Mucosa of stomach (tissue), 1 donor: ENCODE measurements around the gene IQCK.

Experiments
- H3K27me3 ChIP-seq: one replicate; pipeline ENCODE4 v1.7.0; 2013; ENCODE audit warnings: mild to moderate bottlenecking, low read length; ENCODE audit not compliant: control insufficient read depth, insufficient read depth
- H3K36me3 ChIP-seq: one replicate; pipeline ENCODE4 v1.7.0; 2013; ENCODE audit warnings: low read length; ENCODE audit not compliant: control insufficient read depth, insufficient read depth
- H3K4me1 ChIP-seq: one replicate; pipeline ENCODE4 v1.7.0; 2013; ENCODE audit warnings: mild to moderate bottlenecking, low read length; ENCODE audit not compliant: control insufficient read depth, insufficient read depth
- H3K4me3 ChIP-seq: one replicate; pipeline ENCODE4 v1.7.0; 2013; ENCODE audit warnings: low read length
- H3K9ac ChIP-seq: one replicate; pipeline ENCODE4 v1.7.0; 2013; ENCODE audit warnings: mild to moderate bottlenecking, low read length, moderate library complexity
- H3K9me3 ChIP-seq: one replicate; pipeline ENCODE4 v1.7.0; 2013; ENCODE audit warnings: mild to moderate bottlenecking, low read length, moderate library complexity; ENCODE audit not compliant: control insufficient read depth
- donor health status: Pancreatic carcinoma.

The IQCK gene

GRCh38 chr16:19857593-19858339 lies 139.7 kb downstream of the IQCK start:
- H3K27me3 ChIP-seq = no peaks in the 10 kb centered on the region
- no peaks in the 10 kb centered on the region for H3K4me1 ChIP-seq
- no peaks in the 10 kb centered on the region for H3K9me3 ChIP-seq
- no peak overlapping the region for H3K4me3 ChIP-seq
- H3K36me3 ChIP-seq = peaks cover 9% of the 10 kb centered on the region
- no peak overlapping the region for H3K9ac ChIP-seq

DNA sequence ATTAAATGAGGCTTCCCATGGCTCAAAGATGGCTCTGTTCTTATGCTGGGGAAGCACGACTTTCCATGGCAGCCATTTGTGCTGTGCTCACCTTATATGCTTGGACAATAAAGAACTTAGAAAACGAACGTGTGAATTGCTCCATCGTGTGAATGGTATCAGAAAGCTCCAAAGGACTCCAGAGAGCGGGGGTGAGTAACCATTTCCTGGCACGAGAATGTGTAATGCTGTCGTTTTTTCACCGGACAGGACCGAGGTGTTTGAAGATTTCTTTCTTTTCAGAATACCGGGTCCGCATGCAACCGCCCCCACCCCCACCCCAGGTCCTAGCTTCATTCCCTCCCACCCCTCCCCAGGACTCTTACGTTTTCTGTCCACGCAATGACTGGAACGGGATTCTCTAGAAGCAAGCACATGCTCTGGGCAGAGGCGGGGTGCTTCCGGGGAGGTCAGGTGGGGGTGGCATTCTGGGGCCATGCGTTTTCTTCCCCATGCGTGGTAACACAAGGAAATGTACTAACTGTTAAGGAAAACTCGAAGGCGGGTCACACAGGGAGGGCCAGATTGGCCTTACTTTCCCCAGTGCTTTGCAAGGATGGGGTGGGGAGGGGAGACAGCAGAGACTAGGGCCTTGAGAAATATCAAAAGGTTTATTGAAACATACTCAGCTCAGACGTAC lies 140.4 kb downstream of the IQCK start:
- no peaks in the 10 kb centered on the region for H3K4me1 ChIP-seq
- H3K9ac ChIP-seq = no peak overlapping the region

GRCh38 chr16:19859166-19859565 lies 141.1 kb downstream of the IQCK start:
- peaks cover 9% of the 10 kb centered on the region for H3K36me3 ChIP-seq
- H3K27me3 ChIP-seq = no peaks in the 10 kb centered on the region
- H3K9ac ChIP-seq = no peak overlapping the region
- H3K4me3 ChIP-seq = no peak overlapping the region
- no peaks in the 10 kb centered on the region for H3K9me3 ChIP-seq
- H3K4me1 ChIP-seq = no peaks in the 10 kb centered on the region

More for the DNA sequence above, 140.4 kb downstream of the IQCK start:
- Histone ChIP-seq H3K36me3 (peaks cover 9% of the 10 kb centered on the region), H3K9me3 (no peaks in the 10 kb centered on the region), H3K27me3 (no peaks in the 10 kb centered on the region), H3K4me3 (no peak overlapping the region)

DNA sequence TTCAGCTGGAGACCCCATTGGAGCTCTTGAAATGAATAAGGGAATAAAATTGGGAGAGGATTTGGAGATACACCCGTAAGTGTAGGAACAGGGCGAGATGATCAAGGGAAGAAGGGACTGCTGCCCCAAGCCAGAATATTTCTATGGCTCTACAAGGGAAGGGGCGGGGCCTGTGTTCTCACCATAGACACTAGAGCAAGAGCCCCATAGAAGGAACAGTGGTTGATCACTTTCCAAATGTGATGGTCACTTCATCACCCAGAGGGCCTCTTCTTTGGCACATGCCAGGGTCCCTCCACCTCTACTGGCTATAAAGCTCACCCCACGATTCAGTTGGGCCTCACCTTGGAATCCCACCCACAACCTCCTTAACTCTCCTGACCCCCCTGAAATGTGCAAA lies 141.5 kb downstream of the IQCK start:
- Histone ChIP-seq H3K36me3 (peaks cover 9% of the 10 kb centered on the region), H3K9me3 (no peaks in the 10 kb centered on the region), H3K9ac (no peak overlapping the region), H3K27me3 (no peaks in the 10 kb centered on the region), H3K4me3 (no peak overlapping the region), H3K4me1 (no peaks in the 10 kb centered on the region)

DNA sequence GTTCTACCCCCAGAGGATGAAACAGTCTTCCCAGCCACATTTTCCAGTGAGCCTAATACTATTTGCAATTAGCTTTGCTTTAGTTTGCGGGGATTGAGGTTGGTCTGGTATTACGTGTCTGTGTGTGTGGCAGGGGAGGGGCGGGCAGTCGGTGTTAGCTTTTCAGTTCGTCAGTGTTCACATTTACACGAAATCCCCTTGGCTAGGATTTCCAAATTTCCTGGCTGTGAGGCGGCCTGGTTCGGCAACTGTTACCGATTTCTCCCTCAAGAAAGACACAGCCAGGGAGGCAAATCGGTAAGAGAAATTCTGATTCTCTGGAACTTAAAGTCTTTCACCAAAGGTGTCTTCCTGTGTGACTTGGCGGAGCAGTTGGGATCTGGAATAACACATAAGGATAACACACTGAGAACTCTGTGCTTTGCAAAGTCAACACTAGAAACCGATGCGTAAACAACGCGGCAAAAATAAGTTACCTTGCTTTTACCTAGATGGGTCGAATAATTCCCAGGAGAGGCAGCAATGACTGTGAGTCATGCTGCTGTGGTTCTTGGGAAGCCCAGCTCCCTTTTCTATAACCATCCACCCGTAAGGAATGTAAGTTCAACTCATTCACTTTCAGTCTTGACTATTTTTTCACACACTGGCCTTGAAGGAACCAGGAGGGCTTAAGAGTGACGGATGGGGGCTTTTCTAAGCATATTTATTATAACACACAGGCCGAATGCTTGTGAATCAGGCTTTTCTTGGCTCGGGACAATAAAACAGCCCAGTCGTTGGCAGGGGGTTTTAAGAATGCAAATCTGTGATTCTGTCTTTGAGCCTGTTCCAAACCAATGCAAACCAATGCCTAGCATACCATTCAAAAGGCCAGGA lies 142.3 kb downstream of the IQCK start:
- H3K36me3 ChIP-seq = peaks cover 9% of the 10 kb centered on the region
- H3K4me1 ChIP-seq = no peaks in the 10 kb centered on the region
- H3K4me3 ChIP-seq = no peak overlapping the region
- no peaks in the 10 kb centered on the region for H3K27me3 ChIP-seq
- H3K9ac ChIP-seq = no peak overlapping the region
- H3K9me3 ChIP-seq = no peaks in the 10 kb centered on the region

- Histone ChIP-seq H3K4me1 (no peaks in the 10 kb centered on the region), H3K9ac (no peak overlapping the region), H3K4me3 (no peak overlapping the region), H3K36me3 (peaks cover 9% of the 10 kb centered on the region), H3K9me3 (no peaks in the 10 kb centered on the region), H3K27me3 (no peaks in the 10 kb centered on the region)
These were observed 143.1 kb downstream of the IQCK start for GRCh38 chr16:19861133-19861532.

- no peak overlapping the region for H3K4me3 ChIP-seq
These were observed 143.8 kb downstream of the IQCK start for GRCh38 chr16:19861811-19862327.

DNA sequence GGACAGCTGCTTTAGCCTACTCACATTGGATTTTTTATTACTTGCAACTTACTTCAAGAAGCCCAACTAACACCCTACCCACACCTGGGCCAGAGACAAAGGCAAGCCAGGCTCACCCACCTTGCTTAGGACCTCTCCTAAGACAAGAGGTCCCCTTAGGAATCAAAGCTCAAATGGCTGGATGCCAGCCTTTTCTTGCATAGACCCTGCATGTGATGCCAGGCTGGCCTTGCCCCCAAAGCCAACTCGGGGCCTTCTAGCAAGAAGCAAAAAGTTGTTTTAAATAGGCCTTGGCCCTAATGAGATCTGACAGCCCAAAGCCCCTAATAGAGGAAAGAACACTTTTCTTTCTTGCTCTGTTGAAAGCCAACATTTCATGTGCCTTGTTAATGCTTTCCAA lies 145.9 kb downstream of the IQCK start:
- Histone ChIP-seq H3K4me3 (no peak overlapping the region), H3K9ac (no peak overlapping the region)

More at GRCh38 chr16:19861811-19862327, 143.8 kb downstream of the IQCK start:
- Histone ChIP-seq H3K36me3 (peaks cover 9% of the 10 kb centered on the region), H3K9ac (no peak overlapping the region), H3K27me3 (no peaks in the 10 kb centered on the region), H3K4me1 (no peaks in the 10 kb centered on the region), H3K9me3 (no peaks in the 10 kb centered on the region)

GRCh38 chr16:19864566-19864965 lies 146.5 kb downstream of the IQCK start:
- Histone ChIP-seq H3K36me3 (no peaks in the 10 kb centered on the region), H3K4me1 (no peaks in the 10 kb centered on the region), H3K4me3 (no peak overlapping the region)

More for the DNA sequence above, 145.9 kb downstream of the IQCK start:
- peaks cover 4% of the 10 kb centered on the region for H3K36me3 ChIP-seq
- H3K9me3 ChIP-seq = no peaks in the 10 kb centered on the region
- H3K4me1 ChIP-seq = no peaks in the 10 kb centered on the region
- H3K27me3 ChIP-seq = no peaks in the 10 kb centered on the region

DNA sequence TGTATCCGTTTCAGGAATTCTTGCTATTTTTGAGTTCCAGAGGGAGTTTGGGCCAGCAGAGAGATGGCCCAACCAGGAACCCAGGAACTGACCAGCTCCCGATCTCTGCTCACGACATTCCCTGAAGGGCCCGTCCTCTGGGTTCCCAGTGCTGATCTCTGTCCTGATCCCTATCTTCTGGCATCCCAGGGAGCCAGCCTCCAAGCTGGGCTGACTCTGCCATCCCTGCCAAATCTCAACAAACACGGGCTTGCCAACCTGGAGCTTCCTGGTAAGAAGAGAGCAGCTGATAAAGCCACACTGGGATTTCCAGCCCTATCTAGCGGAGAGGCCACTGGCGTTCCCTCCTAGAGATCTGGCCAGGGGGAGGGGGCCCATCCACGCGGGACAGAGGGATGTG lies 150.3 kb downstream of the IQCK start:
- H3K27me3 ChIP-seq = no peaks in the 10 kb centered on the region
- no peak overlapping the region for H3K4me3 ChIP-seq
- no peaks in the 10 kb centered on the region for H3K4me1 ChIP-seq

More at GRCh38 chr16:19864566-19864965, 146.5 kb downstream of the IQCK start:
- Histone ChIP-seq H3K27me3 (no peaks in the 10 kb centered on the region), H3K9ac (no peak overlapping the region), H3K9me3 (no peaks in the 10 kb centered on the region)

DNA sequence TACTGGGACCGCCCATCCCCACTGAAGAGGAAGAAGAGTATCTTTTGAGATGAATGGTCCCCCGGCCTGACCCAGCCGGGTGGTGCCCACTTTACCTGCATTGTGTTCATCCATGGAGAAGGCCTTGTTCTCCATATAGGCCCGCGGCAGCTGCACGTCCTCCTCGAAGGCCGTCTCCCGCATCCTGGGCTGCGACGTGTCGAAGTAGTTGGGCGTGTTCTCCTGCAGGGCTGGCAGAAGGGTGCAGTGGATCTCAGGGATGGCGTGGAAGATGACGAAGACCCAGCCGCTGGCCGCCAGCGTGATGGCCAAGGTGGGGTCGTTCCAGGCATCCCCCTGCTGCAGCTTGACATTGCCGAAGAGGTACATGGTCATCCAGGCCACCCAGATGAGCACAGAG lies 153.7 kb downstream of the IQCK start:
- Histone ChIP-seq H3K36me3 (no peaks in the 10 kb centered on the region), H3K4me3 (no peak overlapping the region), H3K9me3 (no peaks in the 10 kb centered on the region), H3K9ac (no peak overlapping the region), H3K4me1 (peaks cover 7% of the 10 kb centered on the region), H3K27me3 (no peaks in the 10 kb centered on the region)

More for the DNA sequence above, 150.3 kb downstream of the IQCK start:
- H3K9me3 ChIP-seq = no peaks in the 10 kb centered on the region
- no peaks in the 10 kb centered on the region for H3K36me3 ChIP-seq
- no peak overlapping the region for H3K9ac ChIP-seq
